ENCODE results near the gene SUGP2.

- no peak for TF ChIP-seq CTCF (IDR thresholded peaks at IDR 0.05; ENCODE audit: insufficient read depth, low read length, poor library complexity, severe bottlenecking)
- TF ChIP-seq EZH2phosphoT487 (conservative IDR thresholded peaks at IDR 0.05; ENCODE audit: low read length), result no peak
Measured at GRCh38 chr19:18941628-18942354, 91.5 kb downstream of the SUGP2 start.

Data from SU-DHL-6 (cell line).